ENCODE measurements around the gene ACADVL.

- TF ChIP-seq POLR2AphosphoS5 (IDR thresholded peaks at IDR 0.05; ENCODE audit: low read depth, low read length) = no peak
- TF ChIP-seq, protein P1, sequence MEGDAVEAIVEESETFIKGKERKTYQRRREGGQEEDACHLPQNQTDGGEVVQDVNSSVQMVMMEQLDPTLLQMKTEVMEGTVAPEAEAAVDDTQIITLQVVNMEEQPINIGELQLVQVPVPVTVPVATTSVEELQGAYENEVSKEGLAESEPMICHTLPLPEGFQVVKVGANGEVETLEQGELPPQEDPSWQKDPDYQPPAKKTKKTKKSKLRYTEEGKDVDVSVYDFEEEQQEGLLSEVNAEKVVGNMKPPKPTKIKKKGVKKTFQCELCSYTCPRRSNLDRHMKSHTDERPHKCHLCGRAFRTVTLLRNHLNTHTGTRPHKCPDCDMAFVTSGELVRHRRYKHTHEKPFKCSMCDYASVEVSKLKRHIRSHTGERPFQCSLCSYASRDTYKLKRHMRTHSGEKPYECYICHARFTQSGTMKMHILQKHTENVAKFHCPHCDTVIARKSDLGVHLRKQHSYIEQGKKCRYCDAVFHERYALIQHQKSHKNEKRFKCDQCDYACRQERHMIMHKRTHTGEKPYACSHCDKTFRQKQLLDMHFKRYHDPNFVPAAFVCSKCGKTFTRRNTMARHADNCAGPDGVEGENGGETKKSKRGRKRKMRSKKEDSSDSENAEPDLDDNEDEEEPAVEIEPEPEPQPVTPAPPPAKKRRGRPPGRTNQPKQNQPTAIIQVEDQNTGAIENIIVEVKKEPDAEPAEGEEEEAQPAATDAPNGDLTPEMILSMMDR (IDR thresholded peaks at IDR 0.05) = no peak
- no peak for TF ChIP-seq SIN3A (IDR thresholded peaks at IDR 0.05; ENCODE audit: borderline replicate concordance, insufficient read depth, low read depth, low read length)
Observed at GRCh38 chr17:7179317-7180254, 40.2 kb upstream of the ACADVL start, which contains the start of gene ASGR1.
